ENCODE data around the gene REC114.

The REC114 gene

GRCh38 chr15:73583544-73583943, 140.6 kb downstream of the REC114 start:
- DNase-seq = no peak

GRCh38 chr15:73584699-73585420, 141.9 kb downstream of the REC114 start:
- DNase-seq = no peak

GRCh38 chr15:73585871-73586654, 143.1 kb downstream of the REC114 start:
- no peak for DNase-seq

- DNase-seq = no peak
Measured at GRCh38 chr15:73589766-73590165, 146.8 kb downstream of the REC114 start.

- no peak for DNase-seq
Measured at GRCh38 chr15:73590263-73590662, 147.3 kb downstream of the REC114 start.

- DNase-seq = no peak
Measured at GRCh38 chr15:73593304-73594074, 150.5 kb downstream of the REC114 start.

GRCh38 chr15:73594109-73594508, 151.1 kb downstream of the REC114 start:
- no peak for DNase-seq

GRCh38 chr15:73596174-73596573, 153.2 kb downstream of the REC114 start:
- DNase-seq = no peak

GRCh38 chr15:73597036-73597638, 154.2 kb downstream of the REC114 start:
- DNase-seq = no peak

GRCh38 chr15:73598530-73599160, 155.7 kb downstream of the REC114 start:
- no peak for DNase-seq

- DNase-seq = no peak
Measured at GRCh38 chr15:73599934-73600333, 157.0 kb downstream of the REC114 start.

- no peak for DNase-seq
Measured at GRCh38 chr15:73600413-73601335, 157.7 kb downstream of the REC114 start.

- DNase-seq = no peak
Measured at GRCh38 chr15:73601451-73602445, 158.8 kb downstream of the REC114 start.

- DNase-seq = no peak
Measured at GRCh38 chr15:73602446-73602843, 159.5 kb downstream of the REC114 start.

GRCh38 chr15:73602992-73603391, 160.0 kb downstream of the REC114 start:
- DNase-seq = no peak

GRCh38 chr15:73604477-73604876, 161.5 kb downstream of the REC114 start:
- no peak for DNase-seq

GRCh38 chr15:73605759-73606436, 162.9 kb downstream of the REC114 start:
- no peak for DNase-seq

GRCh38 chr15:73607405-73607804, 164.4 kb downstream of the REC114 start:
- no peak for DNase-seq

GRCh38 chr15:73607843-73608242, 164.9 kb downstream of the REC114 start:
- no peak for DNase-seq

GRCh38 chr15:73608475-73608874, 165.5 kb downstream of the REC114 start:
- no peak for DNase-seq
